GM12864 (cell line): ENCODE measurements around the gene EEA1.

Experiments used
- DNase-seq: peaks from one replicate; pipeline ENCODE4 v3.0.0-alpha.2; 2011; ENCODE audit warnings: low read depth
- H3K4me3 ChIP-seq: 2 replicates; pipeline ENCODE4 v1.5.1; 2011; ENCODE audit warnings: mild to moderate bottlenecking, low read depth, low read length, control low read depth
- CTCF ChIP-seq: IDR thresholded peaks from 2 replicates; pipeline ENCODE4 v1.5.1; 2011; ENCODE audit warnings: low read depth, mild to moderate bottlenecking, moderate library complexity, low read length, control low read depth, inconsistent platforms; ENCODE audit errors: missing control alignments

The EEA1 gene

GRCh38 chr12:92912052-92912451 is 17.0 kb downstream of the EEA1 start:
- no peak overlapping the region for H3K4me3 ChIP-seq
- no peak for TF ChIP-seq CTCF
- DNase-seq, result no peak

GRCh38 chr12:92911339-92911738 is 17.8 kb downstream of the EEA1 start:
- no peak for DNase-seq
- H3K4me3 ChIP-seq, result no peak overlapping the region
- no peak for TF ChIP-seq CTCF

GRCh38 chr12:92908108-92908507 is 21.0 kb downstream of the EEA1 start:
- TF ChIP-seq CTCF, result no peak
- DNase-seq, result no peak
- no peak overlapping the region for H3K4me3 ChIP-seq

- no peak for TF ChIP-seq CTCF
- no peak overlapping the region for H3K4me3 ChIP-seq
- no peak for DNase-seq
Observed at GRCh38 chr12:92905811-92906554, 23.1 kb downstream of the EEA1 start.

DNA sequence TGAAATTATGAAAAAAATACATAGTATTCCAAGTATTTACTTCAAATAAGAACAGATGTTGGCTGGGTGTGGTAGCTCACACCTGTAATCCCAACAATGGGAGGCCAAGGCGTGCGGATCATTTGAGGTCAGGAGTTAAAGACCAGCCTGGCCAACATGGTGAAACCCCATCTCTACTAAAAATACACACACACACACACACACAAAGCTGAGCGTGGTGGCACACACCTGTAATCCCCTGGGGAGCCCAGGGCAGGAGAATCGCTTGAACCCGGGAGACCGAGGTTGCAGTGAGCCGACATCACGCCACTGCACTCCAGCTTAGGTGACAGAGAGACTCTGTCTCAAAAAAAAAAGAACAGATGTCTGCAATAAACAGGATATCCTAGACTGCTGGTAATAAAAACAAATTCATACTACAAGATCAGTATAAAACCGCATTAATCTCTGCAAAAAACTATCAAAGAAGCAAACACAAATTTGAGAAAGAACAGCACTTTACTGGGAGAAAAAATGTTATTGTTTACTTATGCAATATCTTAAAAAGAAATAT is 23.8 kb downstream of the EEA1 start:
- no peak overlapping the region for H3K4me3 ChIP-seq
- DNase-seq, result no peak
- TF ChIP-seq CTCF, result no peak

GRCh38 chr12:92900941-92901340 is 28.2 kb downstream of the EEA1 start:
- no peak for TF ChIP-seq CTCF
- no peak for DNase-seq
- H3K4me3 ChIP-seq, result no peak overlapping the region
